NCI-H748 treated with DMSO at 0.1 percent for 48 hours (cell line): ENCODE results near the gene KLHDC8A.
A peak's percentile ranks its signal among the peaks of the same experiment; 100 is the strongest.

Experiments used
- DNase-seq: peaks from one replicate; lab custom pipeline; 2025; lab: John Stamatoyannopoulos, UW

Gene KLHDC8A

DNA sequence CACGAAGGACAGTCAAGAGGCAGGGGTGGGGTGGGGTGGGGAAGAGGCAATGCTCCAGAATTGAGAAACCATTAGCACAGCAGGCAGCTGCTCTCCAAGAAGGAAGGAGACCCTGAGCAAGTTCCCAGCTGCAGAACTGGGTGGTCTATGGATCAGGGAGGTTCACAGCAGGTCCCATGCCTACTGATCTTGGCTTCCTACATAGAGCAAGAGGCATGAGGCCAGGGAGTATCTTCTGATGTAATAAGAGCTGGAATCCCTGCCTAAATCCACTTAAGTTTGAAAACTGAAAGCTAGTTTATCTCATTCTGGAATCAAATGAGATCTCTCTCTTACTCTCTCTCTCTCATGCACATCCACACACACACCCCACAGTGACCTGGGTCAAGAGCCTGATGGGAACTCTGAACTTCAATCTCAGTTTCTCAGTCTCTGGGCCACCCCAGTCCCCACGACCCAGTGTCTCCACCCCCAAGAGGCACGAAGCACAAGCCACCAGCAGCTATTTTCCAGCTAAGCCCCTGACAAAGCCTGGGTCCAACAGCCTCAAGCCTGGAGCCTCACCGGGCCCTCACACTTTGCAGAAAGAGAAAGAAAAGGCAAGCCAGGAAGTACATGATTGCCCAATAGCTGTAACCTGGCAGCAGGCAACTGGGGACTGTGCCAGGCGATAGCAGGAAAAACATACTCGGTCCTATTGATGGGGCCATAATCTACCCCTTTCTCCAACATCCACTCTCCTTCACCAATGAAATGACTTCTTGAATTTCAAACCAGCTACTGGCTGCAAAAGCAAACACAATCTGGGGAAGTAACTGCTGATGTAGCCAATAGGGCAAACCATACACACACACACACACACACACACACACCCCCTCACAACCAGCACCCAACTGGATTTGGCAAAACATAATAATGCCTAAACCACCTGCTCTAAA, 37.4 kb downstream of the KLHDC8A start:
- peak; percentile 22 for DNase-seq

GRCh38 chr1:205318231-205318991, 38.3 kb downstream of the KLHDC8A start:
- DNase-seq, result peak; percentile 62

DNA sequence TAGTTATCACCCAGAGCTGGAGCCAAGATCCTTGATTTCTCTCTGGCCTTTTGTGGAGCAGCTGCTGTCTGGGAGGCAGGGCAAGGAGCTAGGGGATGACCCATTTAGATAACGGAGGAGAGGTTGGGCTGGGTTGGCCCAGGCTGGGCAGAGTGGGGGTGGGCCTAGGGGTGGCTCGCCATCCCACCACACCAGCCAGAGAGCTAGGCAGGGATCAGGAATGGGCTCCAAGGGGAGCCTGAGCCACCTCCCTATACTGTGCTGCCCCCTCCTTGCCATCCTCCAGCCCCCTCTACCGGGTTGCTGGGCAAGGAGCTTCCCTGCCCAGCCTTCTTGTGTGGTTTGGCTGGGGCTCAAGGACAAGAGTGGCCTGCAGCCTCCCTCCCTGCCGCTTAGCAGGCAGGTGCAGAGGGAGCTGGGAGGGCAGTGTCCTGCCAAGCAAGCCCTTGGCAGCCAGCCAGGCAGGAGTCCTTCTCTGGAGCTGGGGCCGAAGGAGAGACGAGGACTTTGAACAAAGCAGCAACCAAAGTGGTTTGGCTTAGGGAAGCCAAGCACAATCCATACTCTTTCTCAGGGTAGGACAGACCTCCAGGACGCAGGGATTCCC, 39.3 kb downstream of the KLHDC8A start:
- DNase-seq, result peak; percentile 63

DNA sequence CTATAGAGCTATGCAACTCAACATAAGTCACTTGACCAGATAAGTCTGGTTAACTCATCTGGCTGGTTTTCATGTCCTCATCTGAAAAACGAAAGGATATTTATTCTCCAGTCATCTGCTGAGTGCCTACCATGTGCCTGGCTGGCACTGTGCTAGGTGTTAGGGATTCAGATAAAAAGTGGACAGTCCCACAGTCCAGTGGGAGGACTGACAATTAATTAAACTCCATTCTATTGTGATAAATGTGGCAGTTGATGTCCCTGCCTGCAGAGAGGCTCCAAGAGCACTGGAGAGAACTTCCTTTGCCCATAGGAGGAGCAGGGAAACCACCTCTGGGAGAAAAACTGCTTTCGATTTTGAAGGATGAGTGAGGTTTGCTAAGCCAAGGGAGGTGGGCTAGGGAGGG, 40.6 kb downstream of the KLHDC8A start:
- DNase-seq, result no peak

GRCh38 chr1:205315008-205315618, 41.6 kb downstream of the KLHDC8A start:
- no peak for DNase-seq

- DNase-seq, result no peak
Observed at GRCh38 chr1:205313563-205314308, 43.0 kb downstream of the KLHDC8A start.

DNA sequence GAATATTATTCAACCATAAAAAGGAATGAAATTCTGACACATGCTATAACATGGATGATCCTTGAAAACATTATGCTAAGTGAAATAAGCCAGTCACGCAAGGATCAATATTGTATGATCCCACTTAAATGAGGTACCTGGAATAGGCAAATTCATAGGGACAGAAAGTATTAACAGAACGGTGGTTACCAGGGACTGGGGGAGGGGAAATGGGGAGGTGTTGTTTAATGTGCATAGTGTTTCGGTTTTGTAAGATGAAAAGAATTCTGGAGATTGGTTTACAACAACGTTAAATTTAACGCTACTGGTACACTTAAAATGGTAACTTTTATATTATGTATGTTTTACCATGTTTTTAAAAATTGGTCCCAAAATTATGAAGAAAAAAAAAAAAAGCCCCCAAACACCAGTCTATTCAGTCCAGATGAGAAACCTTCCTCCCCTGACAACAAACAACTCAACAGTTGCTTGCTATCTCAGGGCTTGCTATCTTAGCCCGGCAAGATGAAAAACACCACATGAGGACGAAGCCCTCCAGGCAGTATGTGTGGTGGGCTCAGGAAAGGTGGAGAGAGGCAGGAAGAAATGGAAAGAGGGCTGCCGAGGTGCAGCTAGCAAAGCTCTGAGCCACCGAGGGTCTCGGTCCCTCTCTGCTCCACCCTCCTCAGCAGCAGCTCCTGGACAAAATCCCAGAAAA, 43.7 kb downstream of the KLHDC8A start:
- DNase-seq, result no peak

GRCh38 chr1:205310976-205311704, 45.6 kb downstream of the KLHDC8A start:
- no peak for DNase-seq

- DNase-seq, result no peak
Observed at GRCh38 chr1:205309741-205310140, 47.0 kb downstream of the KLHDC8A start.

GRCh38 chr1:205306929-205307566, 49.7 kb downstream of the KLHDC8A start:
- no peak for DNase-seq

DNA sequence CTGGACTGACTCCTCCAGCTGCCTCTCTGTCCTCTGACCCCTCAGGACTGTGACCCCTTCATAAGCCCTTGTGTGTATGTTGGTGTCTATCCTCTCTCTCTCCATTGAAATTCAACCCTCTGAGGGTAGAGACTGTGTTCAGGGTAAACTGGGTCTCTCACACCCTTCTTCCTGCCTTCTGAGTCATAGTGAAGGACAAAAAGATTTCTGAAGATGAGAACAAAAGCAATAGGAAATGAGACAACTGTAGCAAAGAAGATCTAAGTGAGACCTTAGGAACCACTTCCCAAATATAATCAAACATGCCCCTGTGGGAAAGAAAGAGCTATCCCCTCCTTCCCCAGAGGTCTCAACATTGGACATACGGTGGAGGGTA, 52.0 kb downstream of the KLHDC8A start:
- no peak for DNase-seq

GRCh38 chr1:205304046-205304694, 52.6 kb downstream of the KLHDC8A start:
- DNase-seq, result no peak

DNA sequence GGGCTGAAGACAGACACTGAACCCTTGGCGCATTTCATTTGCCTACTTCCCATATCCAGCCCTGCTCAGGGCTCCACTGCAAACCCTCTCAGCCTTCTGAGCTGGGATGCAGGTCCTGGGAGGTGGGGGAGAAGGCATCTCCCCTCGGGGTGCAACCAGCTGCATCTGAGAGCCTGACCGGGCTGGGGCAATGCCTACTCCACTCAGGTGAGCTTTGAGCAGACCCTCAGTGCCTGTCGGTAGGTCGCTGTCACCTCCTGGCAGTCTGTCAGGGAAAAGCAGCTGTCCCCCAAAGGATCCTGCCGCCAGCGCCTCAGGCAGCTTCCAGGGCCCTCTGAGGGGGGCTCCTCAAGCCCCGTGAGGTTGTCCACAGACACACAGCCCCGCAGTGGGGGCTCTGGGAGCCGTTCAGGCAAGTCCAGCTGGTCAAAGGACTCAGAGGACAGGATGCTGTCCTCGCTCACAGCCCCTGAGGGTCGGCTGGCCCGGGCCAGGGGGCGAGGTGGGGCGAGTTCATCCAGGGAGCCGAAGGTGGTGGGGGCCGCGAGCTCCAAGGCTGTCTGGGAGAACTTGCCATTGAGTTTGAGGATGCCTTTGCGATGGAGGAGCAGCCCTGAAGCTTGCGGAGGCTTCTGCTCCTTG, 53.4 kb downstream of the KLHDC8A start:
- DNase-seq, result no peak

- DNase-seq, result no peak
Observed at GRCh38 chr1:205301842-205302588, 54.7 kb downstream of the KLHDC8A start.

DNA sequence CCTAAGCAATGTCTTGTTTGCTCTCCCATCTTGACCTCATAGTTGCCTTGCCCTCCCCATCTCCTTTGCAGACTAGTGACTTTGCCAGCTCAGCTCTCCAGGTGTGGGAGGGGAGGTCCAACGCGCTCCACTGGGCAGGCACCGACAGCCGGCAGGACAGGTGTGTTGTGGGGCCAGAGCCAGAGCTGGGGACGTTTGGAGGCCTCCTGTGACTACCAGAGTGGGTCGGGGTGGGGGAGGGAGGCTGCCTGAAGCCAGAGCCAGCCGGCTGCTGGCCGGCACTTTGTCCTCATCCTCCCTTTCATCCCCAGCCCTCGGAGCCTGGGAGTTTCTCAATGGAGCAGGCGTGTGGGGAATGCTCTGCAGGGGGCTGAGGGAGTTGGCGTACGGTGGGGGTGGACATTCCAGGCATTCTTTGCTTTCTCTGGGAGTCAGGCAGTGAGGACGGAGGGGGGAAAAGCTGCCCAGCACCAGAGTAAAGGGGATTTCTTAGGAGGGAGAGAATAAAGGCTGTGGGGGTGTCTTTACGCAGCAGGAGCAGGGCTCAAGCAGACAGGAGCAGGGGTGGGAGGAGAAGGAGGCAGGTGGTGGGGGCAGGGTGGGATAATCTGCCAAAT, 55.4 kb downstream of the KLHDC8A start:
- no peak for DNase-seq

GRCh38 chr1:205300149-205300548, 56.6 kb downstream of the KLHDC8A start:
- no peak for DNase-seq

- DNase-seq, result no peak
Observed at GRCh38 chr1:205298191-205298994, 58.3 kb downstream of the KLHDC8A start.
